ENCODE measurements around the gene TTPAL.

GRCh38 chr20:44464514-44464913, 11.2 kb upstream of the TTPAL start:
- TF ChIP-seq POLR2A (IDR thresholded peaks at IDR 0.05) (no peak), CTCF (IDR thresholded peaks at IDR 0.05) (no peak)

All from esophagus squamous epithelium (tissue), 4 donors.